WTC11 (cell line): Measurements from ENCODE around the gene DNTT. TPM values are rescaled to one million over a fixed set of nuclear protein-coding genes. Genes with fewer than 3 reads are reported as not detected.

Experiments used
- ATAC-seq: fragments of 200-7000 bp; cut with Tn5 transposase; 2 replicates; pipeline ENCODE4 v1.10.0; 2021; ENCODE audit warnings: mild to moderate bottlenecking, moderate library complexity
- Bru-seq: library from RNA; stranded (reverse); fragments of 400-500 nt; gene quantifications from one replicate; lab custom pipeline; 2021; lab: Mats Ljungman, UMichigan
- CTCF ChIA-PET: fragments of 300-600 bp; sonication (Branson Sonifier 250); formaldehyde crosslinking; loops from one replicate; lab custom pipeline; 2021; ENCODE audit warnings: antibody characterized with exemption; lab: Charles Lee
- POLR2A ChIA-PET: fragments of 350-600 bp; sonication (Branson Sonifier 250); formaldehyde crosslinking; loops from one replicate; lab custom pipeline; 2021; ENCODE audit warnings: antibody characterized with exemption; lab: Charles Lee
- DNase-seq: peaks from one replicate; pipeline ENCODE4 v3.0.0; 2021; ENCODE audit warnings: low spot score
- H3K27ac Mint-ChIP-seq: 2 replicates; pipeline ENCODE4 v1.8.0; 2021; ENCODE audit warnings: mixed read lengths
- H3K27me3 Mint-ChIP-seq: 2 replicates; pipeline ENCODE4 v1.8.0; 2021; ENCODE audit warnings: low read depth, mild to moderate bottlenecking, moderate library complexity, mixed read lengths
- H3K36me3 Mint-ChIP-seq: 2 replicates; pipeline ENCODE4 v1.8.0; 2021; ENCODE audit warnings: mixed read lengths
- H3K4me1 Mint-ChIP-seq: 2 replicates; pipeline ENCODE4 v1.8.0; 2022; ENCODE audit warnings: mixed read lengths
- H3K4me3 Mint-ChIP-seq: 2 replicates; pipeline ENCODE4 v1.8.0; 2021; ENCODE audit warnings: mild to moderate bottlenecking, moderate library complexity, mixed read lengths
- H3K9me3 Mint-ChIP-seq: 2 replicates; pipeline ENCODE4 v1.8.0; 2021; ENCODE audit warnings: mixed read lengths
- CREB1 ChIP-seq: sonication (generic); formaldehyde crosslinking; IDR thresholded peaks from 2 replicates; pipeline ENCODE4 v1.8.0; 2023; ENCODE audit warnings: mild to moderate bottlenecking, missing genetic modification reagents
- ETV6 ChIP-seq: sonication (generic); formaldehyde crosslinking; IDR thresholded peaks from 2 replicates; pipeline ENCODE4 v1.8.1; 2022; ENCODE audit warnings: mild to moderate bottlenecking, missing genetic modification reagents
- FOXJ3 ChIP-seq: sonication (generic); formaldehyde crosslinking; IDR thresholded peaks from 2 replicates; pipeline ENCODE4 v1.9.0; 2021; ENCODE audit warnings: missing genetic modification reagents, mild to moderate bottlenecking, borderline replicate concordance
- FOXK1 ChIP-seq: sonication (generic); formaldehyde crosslinking; IDR thresholded peaks from 2 replicates; pipeline ENCODE4 v1.8.0; 2022; ENCODE audit warnings: mild to moderate bottlenecking, moderate library complexity, missing genetic modification reagents
- FOXP1 ChIP-seq: sonication (generic); formaldehyde crosslinking; IDR thresholded peaks from 2 replicates; pipeline ENCODE4 v1.8.0; 2022; ENCODE audit warnings: missing genetic modification reagents, mild to moderate bottlenecking, moderate library complexity, borderline replicate concordance
- GABPB1 ChIP-seq: sonication (generic); formaldehyde crosslinking; IDR thresholded peaks from 2 replicates; pipeline ENCODE4 v1.8.1; 2023; ENCODE audit warnings: mild to moderate bottlenecking, missing genetic modification reagents
- GRHL2 ChIP-seq: fragments of 250-450 bp; sonication (Bioruptor Pico); IDR thresholded peaks from 2 replicates; pipeline ENCODE4 v1.8.0; 2022; ENCODE audit warnings: mild to moderate bottlenecking, moderate library complexity; ENCODE audit not compliant: insufficient replicate concordance, severe bottlenecking
- GTF2I ChIP-seq: fragments of 250-450 bp; sonication (Bioruptor Pico); conservative IDR thresholded peaks from 2 replicates; pipeline ENCODE4 v1.4.0; 2021; ENCODE audit warnings: mild to moderate bottlenecking
- HMGA2 ChIP-seq: fragments of 250-450 bp; sonication (Bioruptor Pico); IDR thresholded peaks from 2 replicates; pipeline ENCODE4 v1.4.0; 2021; ENCODE audit warnings: mild to moderate bottlenecking, moderate library complexity
- JAZF1 ChIP-seq: fragments of 250-450 bp; sonication (Bioruptor Pico); IDR thresholded peaks from 2 replicates; pipeline ENCODE4 v1.9.0; 2021; ENCODE audit warnings: moderate library complexity, mild to moderate bottlenecking, inconsistent platforms
- NR2C2 ChIP-seq: sonication (generic); formaldehyde crosslinking; IDR thresholded peaks from 2 replicates; pipeline ENCODE4 v1.8.0; 2022; ENCODE audit warnings: mild to moderate bottlenecking, missing genetic modification reagents
- OVOL2 ChIP-seq: fragments of 250-450 bp; sonication (Bioruptor Pico); IDR thresholded peaks from 2 replicates; pipeline ENCODE4 v1.9.0; 2021; ENCODE audit warnings: mild to moderate bottlenecking, borderline replicate concordance
- PRRX2 ChIP-seq: fragments of 250-450 bp; sonication (Bioruptor Pico); IDR thresholded peaks from 2 replicates; pipeline ENCODE4 v1.8.0; 2021; ENCODE audit warnings: mild to moderate bottlenecking
- RORB ChIP-seq: fragments of 250-450 bp; sonication (Bioruptor Pico); IDR thresholded peaks from 2 replicates; pipeline ENCODE4 v1.9.0; 2021; ENCODE audit warnings: mild to moderate bottlenecking
- TEAD1 ChIP-seq: sonication (generic); formaldehyde crosslinking; IDR thresholded peaks from 2 replicates; pipeline ENCODE4 v1.8.0; 2022; ENCODE audit warnings: mild to moderate bottlenecking, missing genetic modification reagents
- ZNF121 ChIP-seq: sonication (generic); formaldehyde crosslinking; IDR thresholded peaks from 2 replicates; pipeline ENCODE4 v1.8.0; 2023; ENCODE audit warnings: missing genetic modification reagents
- ZNF263 ChIP-seq: sonication (generic); formaldehyde crosslinking; IDR thresholded peaks from 2 replicates; pipeline ENCODE4 v1.8.1; 2022; ENCODE audit warnings: low read depth, mild to moderate bottlenecking, moderate library complexity, missing genetic modification reagents
- ZNF317 ChIP-seq: sonication (generic); formaldehyde crosslinking; IDR thresholded peaks from 2 replicates; pipeline ENCODE4 v1.8.1; 2023; ENCODE audit warnings: low read depth, mild to moderate bottlenecking, moderate library complexity, missing genetic modification reagents, borderline replicate concordance
- ZNF396 ChIP-seq: fragments of 250-450 bp; sonication (Bioruptor Pico); IDR thresholded peaks from 2 replicates; pipeline ENCODE4 v1.8.0; 2021; ENCODE audit warnings: mild to moderate bottlenecking, moderate library complexity, borderline replicate concordance
- long read RNA-seq, 3 experiments: library from RNA in 1 of 3; library from capped mRNA in 1 of 3; library from polyadenylated mRNA in 1 of 3; unstranded in 2 of 3; stranded (forward) in 1 of 3; transcript quantifications; one replicate each; pipeline ENCODE4 v2.0.0, GENCODE V29; 2021
- total RNA-seq: library from RNA; stranded (reverse); gene quantifications from 3 replicates; pipeline ENCODE4 v1.2.3, GENCODE V29; 2021
- TF ChIP-seq, protein P1 (sequence below): sonication (generic); formaldehyde crosslinking; IDR thresholded peaks from 2 replicates; pipeline ENCODE4 v1.8.0; 2023; ENCODE audit warnings: missing genetic modification reagents
- TF ChIP-seq, protein P2 (sequence below): sonication (generic); formaldehyde crosslinking; conservative IDR thresholded peaks from 2 replicates; pipeline ENCODE4 v1.8.1; 2023; ENCODE audit warnings: mild to moderate bottlenecking, low read depth, missing genetic modification reagents, moderate library complexity
- TF ChIP-seq, protein P3 (sequence below): sonication (generic); formaldehyde crosslinking; IDR thresholded peaks from 2 replicates; pipeline ENCODE4 v1.8.0; 2023; ENCODE audit warnings: missing genetic modification reagents, mild to moderate bottlenecking, borderline replicate concordance
- TF ChIP-seq, protein P4 (sequence below): fragments of 250-450 bp; sonication (Bioruptor Pico); IDR thresholded peaks from 2 replicates; pipeline ENCODE4 v1.8.0; 2021; ENCODE audit warnings: mild to moderate bottlenecking

DNTT gene
- total RNA-seq (0.09 TPM in 1 of 3 replicates, not detected in the others), Bru-seq, nascent RNA (percentile 10 among the genes with signal in this experiment)
- long read RNA-seq, experiment 1 = 0 reads
- long read RNA-seq, experiment 2 = 0 reads
- long read RNA-seq, experiment 3 = 0 reads

DNA sequence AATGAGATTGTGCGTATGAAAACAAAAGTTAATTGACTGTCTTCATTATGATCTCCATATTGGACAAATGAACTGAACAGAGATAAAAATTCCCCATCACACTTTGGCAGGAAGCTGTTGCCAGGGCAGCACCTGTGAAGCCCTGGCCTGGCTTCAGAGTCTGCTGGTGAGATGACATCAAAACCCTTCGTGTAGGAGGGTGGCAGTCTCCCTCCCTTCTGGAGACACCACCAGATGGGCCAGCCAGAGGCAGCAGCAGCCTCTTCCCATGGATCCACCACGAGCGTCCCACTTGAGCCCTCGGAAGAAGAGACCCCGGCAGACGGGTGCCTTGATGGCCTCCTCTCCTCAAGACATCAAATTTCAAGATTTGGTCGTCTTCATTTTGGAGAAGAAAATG, at the start of gene DNTT:
TSS of gene DNTT (plus strand) at position 205 of the 400 bp plus-strand sequence. CDS start at position 269, 64 bp downstream.
- TF ChIP-seq ZNF263 (CRISPR knock-in tag) (no peak), GRHL2 (CRISPR knock-in tag) (no peak), GABPB1 (CRISPR knock-in tag) (no peak), FOXK1 (no peak), OVOL2 (CRISPR knock-in tag) (no peak), HMGA2 (CRISPR knock-in tag) (no peak), TEAD1 (no peak), NR2C2 (CRISPR knock-in tag) (no peak), FOXP1 (no peak), ZNF121 (CRISPR knock-in tag) (no peak), ZNF317 (CRISPR knock-in tag) (no peak)
- TF ChIP-seq, protein P1, sequence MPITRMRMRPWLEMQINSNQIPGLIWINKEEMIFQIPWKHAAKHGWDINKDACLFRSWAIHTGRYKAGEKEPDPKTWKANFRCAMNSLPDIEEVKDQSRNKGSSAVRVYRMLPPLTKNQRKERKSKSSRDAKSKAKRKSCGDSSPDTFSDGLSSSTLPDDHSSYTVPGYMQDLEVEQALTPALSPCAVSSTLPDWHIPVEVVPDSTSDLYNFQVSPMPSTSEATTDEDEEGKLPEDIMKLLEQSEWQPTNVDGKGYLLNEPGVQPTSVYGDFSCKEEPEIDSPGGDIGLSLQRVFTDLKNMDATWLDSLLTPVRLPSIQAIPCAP = no peak
- TF ChIP-seq, protein P2, sequence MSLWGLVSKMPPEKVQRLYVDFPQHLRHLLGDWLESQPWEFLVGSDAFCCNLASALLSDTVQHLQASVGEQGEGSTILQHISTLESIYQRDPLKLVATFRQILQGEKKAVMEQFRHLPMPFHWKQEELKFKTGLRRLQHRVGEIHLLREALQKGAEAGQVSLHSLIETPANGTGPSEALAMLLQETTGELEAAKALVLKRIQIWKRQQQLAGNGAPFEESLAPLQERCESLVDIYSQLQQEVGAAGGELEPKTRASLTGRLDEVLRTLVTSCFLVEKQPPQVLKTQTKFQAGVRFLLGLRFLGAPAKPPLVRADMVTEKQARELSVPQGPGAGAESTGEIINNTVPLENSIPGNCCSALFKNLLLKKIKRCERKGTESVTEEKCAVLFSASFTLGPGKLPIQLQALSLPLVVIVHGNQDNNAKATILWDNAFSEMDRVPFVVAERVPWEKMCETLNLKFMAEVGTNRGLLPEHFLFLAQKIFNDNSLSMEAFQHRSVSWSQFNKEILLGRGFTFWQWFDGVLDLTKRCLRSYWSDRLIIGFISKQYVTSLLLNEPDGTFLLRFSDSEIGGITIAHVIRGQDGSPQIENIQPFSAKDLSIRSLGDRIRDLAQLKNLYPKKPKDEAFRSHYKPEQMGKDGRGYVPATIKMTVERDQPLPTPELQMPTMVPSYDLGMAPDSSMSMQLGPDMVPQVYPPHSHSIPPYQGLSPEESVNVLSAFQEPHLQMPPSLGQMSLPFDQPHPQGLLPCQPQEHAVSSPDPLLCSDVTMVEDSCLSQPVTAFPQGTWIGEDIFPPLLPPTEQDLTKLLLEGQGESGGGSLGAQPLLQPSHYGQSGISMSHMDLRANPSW (CRISPR knock-in tag) = no peak
- TF ChIP-seq, protein P3, sequence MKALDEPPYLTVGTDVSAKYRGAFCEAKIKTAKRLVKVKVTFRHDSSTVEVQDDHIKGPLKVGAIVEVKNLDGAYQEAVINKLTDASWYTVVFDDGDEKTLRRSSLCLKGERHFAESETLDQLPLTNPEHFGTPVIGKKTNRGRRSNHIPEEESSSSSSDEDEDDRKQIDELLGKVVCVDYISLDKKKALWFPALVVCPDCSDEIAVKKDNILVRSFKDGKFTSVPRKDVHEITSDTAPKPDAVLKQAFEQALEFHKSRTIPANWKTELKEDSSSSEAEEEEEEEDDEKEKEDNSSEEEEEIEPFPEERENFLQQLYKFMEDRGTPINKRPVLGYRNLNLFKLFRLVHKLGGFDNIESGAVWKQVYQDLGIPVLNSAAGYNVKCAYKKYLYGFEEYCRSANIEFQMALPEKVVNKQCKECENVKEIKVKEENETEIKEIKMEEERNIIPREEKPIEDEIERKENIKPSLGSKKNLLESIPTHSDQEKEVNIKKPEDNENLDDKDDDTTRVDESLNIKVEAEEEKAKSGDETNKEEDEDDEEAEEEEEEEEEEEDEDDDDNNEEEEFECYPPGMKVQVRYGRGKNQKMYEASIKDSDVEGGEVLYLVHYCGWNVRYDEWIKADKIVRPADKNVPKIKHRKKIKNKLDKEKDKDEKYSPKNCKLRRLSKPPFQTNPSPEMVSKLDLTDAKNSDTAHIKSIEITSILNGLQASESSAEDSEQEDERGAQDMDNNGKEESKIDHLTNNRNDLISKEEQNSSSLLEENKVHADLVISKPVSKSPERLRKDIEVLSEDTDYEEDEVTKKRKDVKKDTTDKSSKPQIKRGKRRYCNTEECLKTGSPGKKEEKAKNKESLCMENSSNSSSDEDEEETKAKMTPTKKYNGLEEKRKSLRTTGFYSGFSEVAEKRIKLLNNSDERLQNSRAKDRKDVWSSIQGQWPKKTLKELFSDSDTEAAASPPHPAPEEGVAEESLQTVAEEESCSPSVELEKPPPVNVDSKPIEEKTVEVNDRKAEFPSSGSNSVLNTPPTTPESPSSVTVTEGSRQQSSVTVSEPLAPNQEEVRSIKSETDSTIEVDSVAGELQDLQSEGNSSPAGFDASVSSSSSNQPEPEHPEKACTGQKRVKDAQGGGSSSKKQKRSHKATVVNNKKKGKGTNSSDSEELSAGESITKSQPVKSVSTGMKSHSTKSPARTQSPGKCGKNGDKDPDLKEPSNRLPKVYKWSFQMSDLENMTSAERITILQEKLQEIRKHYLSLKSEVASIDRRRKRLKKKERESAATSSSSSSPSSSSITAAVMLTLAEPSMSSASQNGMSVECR (CRISPR knock-in tag) = no peak
- TF ChIP-seq, all 79 proteins: peak for 0
- ATAC-seq (no peak), DNase-seq (no peak)
- H3K4me1 Mint-ChIP-seq = peaks cover 43% of the 10 kb centered on the region
- H3K4me3 Mint-ChIP-seq = no peak within 1 kb of the TSS
- peaks cover 5% of the 10 kb centered on the region; the same call in 1 of the 2 replicates for H3K27me3 Mint-ChIP-seq
- POLR2A ChIA-PET = no interaction called here
- H3K9me3 Mint-ChIP-seq = peaks cover 3% of the 10 kb centered on the region
- CTCF ChIA-PET = interaction anchor here (0.9 to 8.4 kb wide), 2 partner anchors 13 to 75 kb away, joined by 3 to 62 read pairs; no protein-coding TSS in a partner anchor
- H3K27ac Mint-ChIP-seq = no peak within 1 kb of the TSS
- no peaks in the 10 kb centered on the region for H3K36me3 Mint-ChIP-seq

DNA sequence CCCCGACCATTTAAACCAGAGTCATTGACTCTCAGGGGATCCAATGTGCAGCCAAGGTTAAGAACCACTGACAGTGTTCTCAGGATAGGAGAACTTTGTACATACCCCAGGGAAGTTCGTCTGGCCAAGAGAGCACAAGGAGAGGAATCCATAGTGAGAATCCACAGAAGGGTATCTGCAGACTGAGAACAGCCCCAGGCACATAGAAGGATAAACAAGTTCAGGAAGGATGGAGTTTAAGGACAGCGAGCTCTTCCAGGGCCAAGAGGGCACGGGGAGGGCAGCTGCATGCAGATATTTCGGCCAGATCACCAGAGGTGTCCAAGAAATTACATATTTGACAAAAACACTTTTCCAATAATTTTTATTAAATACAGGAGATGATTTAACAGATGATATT, 49.3 kb upstream of the DNTT start:
- DNase-seq (no peak), ATAC-seq (no peak)
- Mint-ChIP-seq H3K27me3 (no peaks in the 10 kb centered on the region), H3K4me3 (no peak overlapping the region), H3K9me3 (no peaks in the 10 kb centered on the region), H3K36me3 (no peaks in the 10 kb centered on the region), H3K27ac (no peak overlapping the region), H3K4me1 (peaks cover 20% of the 10 kb centered on the region)
- ChIA-PET POLR2A (no interaction called here), CTCF (interaction anchor here (0.8 to 1.7 kb wide), 3 partner anchors 26 to 238 kb away, joined by 3 to 12 read pairs (median 3); no protein-coding TSS in a partner anchor)
- TF ChIP-seq ZNF396 (CRISPR knock-in tag) (no peak), JAZF1 (CRISPR knock-in tag) (no peak), ETV6 (no peak), GTF2I (CRISPR knock-in tag) (no peak), FOXJ3 (CRISPR knock-in tag) (no peak), CREB1 (CRISPR knock-in tag) (no peak), PRRX2 (CRISPR knock-in tag) (no peak), RORB (CRISPR knock-in tag) (no peak), ZNF263 (CRISPR knock-in tag) (no peak)
- TF ChIP-seq, protein P1 = no peak
- TF ChIP-seq, protein P4, sequence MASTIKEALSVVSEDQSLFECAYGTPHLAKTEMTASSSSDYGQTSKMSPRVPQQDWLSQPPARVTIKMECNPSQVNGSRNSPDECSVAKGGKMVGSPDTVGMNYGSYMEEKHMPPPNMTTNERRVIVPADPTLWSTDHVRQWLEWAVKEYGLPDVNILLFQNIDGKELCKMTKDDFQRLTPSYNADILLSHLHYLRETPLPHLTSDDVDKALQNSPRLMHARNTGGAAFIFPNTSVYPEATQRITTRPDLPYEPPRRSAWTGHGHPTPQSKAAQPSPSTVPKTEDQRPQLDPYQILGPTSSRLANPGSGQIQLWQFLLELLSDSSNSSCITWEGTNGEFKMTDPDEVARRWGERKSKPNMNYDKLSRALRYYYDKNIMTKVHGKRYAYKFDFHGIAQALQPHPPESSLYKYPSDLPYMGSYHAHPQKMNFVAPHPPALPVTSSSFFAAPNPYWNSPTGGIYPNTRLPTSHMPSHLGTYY (CRISPR knock-in tag) = no peak
